ENCODE measurements around the gene TTLL6.

The TTLL6 gene

GRCh38 chr17:48728232-48729231, 88.5 kb downstream of the TTLL6 start, which contains the start of gene HOXB13:
HOXB13 (minus strand) TSS chr17:48728750; CDS start chr17:48728593, 157 bp downstream.
- H3K36me3 ChIP-seq (ENCODE audit: control insufficient read depth in 2 of 2, insufficient read depth in 1 of 2, low read length in 2 of 2): peaks cover 0 to 22% of the 10 kb centered on the region in 2 experiments; a peak in 1 of 3 replicates
- H3K27ac ChIP-seq (ENCODE audit: extremely low read depth, low read depth, low read length): peak within 1 kb of the TSS; percentile 85
- ChIA-PET CTCF (interaction anchor here (0.6 to 14.1 kb wide), 13 partner anchors 9 to 215 kb away, joined by 3 to 246 read pairs (median 5); no protein-coding TSS in a partner anchor), POLR2A (interaction anchor here (0.6 to 2.0 kb wide), 11 partner anchors 8 to 946 kb away, joined by 3 to 10 read pairs (median 4); no protein-coding TSS in a partner anchor)
- peaks cover 7% of the 10 kb centered on the region for H3K4me1 ChIP-seq (ENCODE audit: control insufficient read depth, insufficient read depth, low read length)
- peak within 1 kb of the TSS; percentile 72 for H3K4me3 ChIP-seq (ENCODE audit: low read depth, low read length)
- H3K9me3 ChIP-seq (ENCODE audit: control insufficient read depth, insufficient read depth, low read depth, low read length): no peaks in the 10 kb centered on the region
- TF ChIP-seq ZNF830 (tag by site-specific recombination; IDR thresholded peaks at IDR 0.05; ENCODE audit: low read depth): no peak
- TF ChIP-seq ZNF311 (tag by site-specific recombination; IDR thresholded peaks at IDR 0.05; ENCODE audit: borderline replicate concordance): no peak
- no peak for TF ChIP-seq ZNF555 (tag by site-specific recombination; conservative IDR thresholded peaks at IDR 0.05)
- TF ChIP-seq YY2 (tag by site-specific recombination; IDR thresholded peaks at IDR 0.05): no peak
- peak; percentile 89; the same call in 1 of the 2 replicates for TF ChIP-seq ZNF394 (tag by site-specific recombination; IDR thresholded peaks at IDR 0.05; ENCODE audit: borderline replicate concordance)
- peak; percentile 85; the same call in 1 of the 2 replicates for TF ChIP-seq BCL11A (tag by site-specific recombination; IDR thresholded peaks at IDR 0.05; ENCODE audit: low read depth)
- no peak for TF ChIP-seq ELK4 (IDR thresholded peaks at IDR 0.05; ENCODE audit: borderline replicate concordance, low read depth, low read length)
- TF ChIP-seq ZNF670 (tag by site-specific recombination; IDR thresholded peaks at IDR 0.05; ENCODE audit: low read depth): 0 out of 2 replicates have a peak, but pooled peaks have one; percentile 81
- TF ChIP-seq REPIN1 (tag by site-specific recombination; IDR thresholded peaks at IDR 0.05; ENCODE audit: low read depth): peak; percentile 93; the same call in 1 of the 2 replicates
- TF ChIP-seq ZNF16 (tag by site-specific recombination; IDR thresholded peaks at IDR 0.05; ENCODE audit: low read depth): peak; percentile 35; the same call in 1 of the 2 replicates
- peak; percentile 65; the same call in 1 of the 2 replicates for TF ChIP-seq ZFP3 (tag by site-specific recombination; IDR thresholded peaks at IDR 0.05; ENCODE audit: low read depth)
- peak; percentile 96 for TF ChIP-seq PRDM4 (tag by site-specific recombination; IDR thresholded peaks at IDR 0.05)
- peak; percentile 53 for TF ChIP-seq GLIS1 (tag by site-specific recombination; IDR thresholded peaks at IDR 0.05)
- no peak for TF ChIP-seq ZNF350 (tag by site-specific recombination; IDR thresholded peaks at IDR 0.05)
- peak; percentile 95 for TF ChIP-seq ZEB2 (tag by site-specific recombination; IDR thresholded peaks at IDR 0.05)
- peak; percentile 98 for TF ChIP-seq PATZ1 (tag by site-specific recombination; IDR thresholded peaks at IDR 0.05)
- TF ChIP-seq PRDM2 (tag by site-specific recombination; IDR thresholded peaks at IDR 0.05; ENCODE audit: borderline replicate concordance): no peak
- peak; percentile 95 for TF ChIP-seq ZNF561 (tag by site-specific recombination; IDR thresholded peaks at IDR 0.05; ENCODE audit: borderline replicate concordance)
- TF ChIP-seq ZNF701 (tag by site-specific recombination; IDR thresholded peaks at IDR 0.05): no peak
- TF ChIP-seq ZNF629 (tag by site-specific recombination; IDR thresholded peaks at IDR 0.05): peak; percentile 96
- peak; percentile 94; the same call in 1 of the 2 replicates for TF ChIP-seq ZNF354C (tag by site-specific recombination; IDR thresholded peaks at IDR 0.05; ENCODE audit: borderline replicate concordance, low read depth)
- TF ChIP-seq ZNF324 (tag by site-specific recombination; IDR thresholded peaks at IDR 0.05): peak; percentile 99
- peak; percentile 94; the same call in 1 of the 2 replicates for TF ChIP-seq ZNF302 (tag by site-specific recombination; IDR thresholded peaks at IDR 0.05; ENCODE audit: low read depth)
- TF ChIP-seq ZNF221 (tag by site-specific recombination; IDR thresholded peaks at IDR 0.05; ENCODE audit: borderline replicate concordance): peak; percentile 64; the same call in 1 of the 2 replicates

Measured in HEK293 (cell line).